BE2C (cell line): ENCODE data around the gene FZR1.

Experiments used
- DNase-seq: peaks from one replicate; pipeline ENCODE4 v3.0.0-alpha.2; 2020
- H3K27me3 ChIP-seq: fragments of 250-450 bp; sonication (Bioruptor Pico); 2 replicates; pipeline ENCODE4 v1.5.1; 2020; ENCODE audit warnings: mild to moderate bottlenecking
- H3K36me3 ChIP-seq: fragments of 250-450 bp; sonication (Bioruptor Pico); 2 replicates; pipeline ENCODE4 v1.5.1; 2020; ENCODE audit warnings: mild to moderate bottlenecking
- H3K4me1 ChIP-seq: fragments of 250-450 bp; sonication (Bioruptor Pico); 2 replicates; pipeline ENCODE4 v1.5.1; 2020
- H3K4me3 ChIP-seq: 2 replicates; pipeline ENCODE4 v1.5.1; 2011; ENCODE audit warnings: low read depth, low read length
- H3K9me3 ChIP-seq: fragments of 250-450 bp; sonication (Bioruptor Pico); 2 replicates; pipeline ENCODE4 v1.5.1; 2020
- TF ChIP-seq, protein P1 (sequence below): IDR thresholded peaks from 2 replicates; pipeline ENCODE4 v1.5.1; 2012; ENCODE audit warnings: mild to moderate bottlenecking, low read depth, low read length

The FZR1 gene

GRCh38 chr19:3575260-3575741 is 69.2 kb downstream of the FZR1 start:
- no peak overlapping the region for H3K4me3 ChIP-seq
- H3K27me3 ChIP-seq = no peaks in the 10 kb centered on the region
- no peak for DNase-seq
- H3K9me3 ChIP-seq = no peaks in the 10 kb centered on the region
- TF ChIP-seq, protein P1, sequence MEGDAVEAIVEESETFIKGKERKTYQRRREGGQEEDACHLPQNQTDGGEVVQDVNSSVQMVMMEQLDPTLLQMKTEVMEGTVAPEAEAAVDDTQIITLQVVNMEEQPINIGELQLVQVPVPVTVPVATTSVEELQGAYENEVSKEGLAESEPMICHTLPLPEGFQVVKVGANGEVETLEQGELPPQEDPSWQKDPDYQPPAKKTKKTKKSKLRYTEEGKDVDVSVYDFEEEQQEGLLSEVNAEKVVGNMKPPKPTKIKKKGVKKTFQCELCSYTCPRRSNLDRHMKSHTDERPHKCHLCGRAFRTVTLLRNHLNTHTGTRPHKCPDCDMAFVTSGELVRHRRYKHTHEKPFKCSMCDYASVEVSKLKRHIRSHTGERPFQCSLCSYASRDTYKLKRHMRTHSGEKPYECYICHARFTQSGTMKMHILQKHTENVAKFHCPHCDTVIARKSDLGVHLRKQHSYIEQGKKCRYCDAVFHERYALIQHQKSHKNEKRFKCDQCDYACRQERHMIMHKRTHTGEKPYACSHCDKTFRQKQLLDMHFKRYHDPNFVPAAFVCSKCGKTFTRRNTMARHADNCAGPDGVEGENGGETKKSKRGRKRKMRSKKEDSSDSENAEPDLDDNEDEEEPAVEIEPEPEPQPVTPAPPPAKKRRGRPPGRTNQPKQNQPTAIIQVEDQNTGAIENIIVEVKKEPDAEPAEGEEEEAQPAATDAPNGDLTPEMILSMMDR = 0 out of 2 replicates have a peak, but pooled peaks have one; percentile 19
- peaks cover 7% of the 10 kb centered on the region; the same call in 1 of the 2 replicates for H3K36me3 ChIP-seq
- H3K4me1 ChIP-seq = peaks cover 12% of the 10 kb centered on the region

DNA sequence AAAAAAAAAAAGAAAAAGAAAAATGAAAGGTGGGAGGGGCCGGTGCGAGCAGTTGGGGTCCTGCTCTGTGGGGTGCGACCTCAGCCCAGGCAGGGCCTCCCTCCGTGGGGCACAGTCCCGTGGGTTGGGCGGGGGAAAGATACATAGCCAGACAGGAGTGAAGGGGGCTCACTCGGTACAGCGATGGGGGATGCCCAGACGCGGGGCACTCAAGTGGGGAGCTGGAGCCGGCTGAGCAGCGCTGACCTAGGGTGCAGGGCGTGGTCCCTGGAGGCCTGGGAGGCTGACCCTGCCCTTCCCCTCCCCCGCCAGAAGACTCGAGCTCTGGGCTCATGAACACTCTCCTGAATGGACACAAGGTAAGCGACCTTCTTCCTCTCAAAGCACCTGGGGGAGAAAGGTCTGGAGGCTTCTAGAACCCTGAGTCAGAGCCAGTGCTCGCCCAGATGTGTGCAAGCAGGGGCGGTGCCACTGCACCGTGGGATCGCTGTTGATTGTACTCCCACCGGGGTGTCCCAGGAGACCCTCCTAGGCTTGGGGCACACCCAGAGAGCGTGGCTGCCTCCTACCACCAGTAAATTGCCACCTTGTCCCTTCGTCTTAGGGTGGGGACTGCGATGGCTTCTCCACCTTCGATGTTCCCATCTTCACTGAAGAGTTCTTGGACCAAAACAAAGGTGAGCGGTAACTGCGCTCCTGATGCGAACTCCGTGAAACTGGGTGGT is 70.0 kb downstream of the FZR1 start:
- no peaks in the 10 kb centered on the region for H3K9me3 ChIP-seq
- TF ChIP-seq, protein P1 = no peak
- peak overlapping the region; percentile 53 for H3K4me3 ChIP-seq

DNA sequence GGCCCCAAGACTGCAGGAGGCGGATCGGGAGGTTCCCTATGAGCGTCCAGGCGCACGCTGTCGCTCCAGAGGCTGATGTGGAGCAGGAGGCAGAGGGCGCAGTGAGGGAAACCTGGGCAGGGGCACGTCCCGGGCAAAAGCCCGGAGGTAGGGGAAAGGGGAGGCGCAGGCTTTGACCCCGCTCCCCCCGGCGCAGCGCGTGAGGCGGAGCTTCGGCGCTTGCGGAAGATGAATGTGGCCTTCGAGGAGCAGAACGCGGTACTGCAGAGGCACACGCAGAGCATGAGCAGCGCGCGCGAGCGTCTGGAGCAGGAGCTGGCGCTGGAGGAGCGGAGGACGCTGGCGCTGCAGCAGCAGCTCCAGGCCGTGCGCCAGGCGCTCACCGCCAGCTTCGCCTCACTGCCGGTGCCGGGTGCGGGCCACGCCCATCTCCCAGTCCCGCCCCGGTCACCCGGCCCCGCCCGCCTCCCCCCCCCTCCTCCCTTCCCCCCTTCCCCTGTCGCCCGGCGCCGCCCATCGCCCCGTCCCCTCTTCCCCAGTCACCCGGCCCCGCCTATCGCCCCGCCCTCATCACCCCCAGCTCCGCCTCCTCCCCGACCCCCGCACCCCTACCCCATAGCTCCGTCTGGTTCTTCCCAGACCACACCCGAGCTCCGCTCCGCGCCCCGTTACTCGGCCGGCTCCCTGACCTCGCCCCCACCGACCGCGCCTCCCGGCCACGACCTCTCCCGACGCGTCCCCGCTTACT is 70.8 kb downstream of the FZR1 start:
- TF ChIP-seq, protein P1 = no peak
- Histone ChIP-seq H3K9me3 (no peaks in the 10 kb centered on the region), H3K36me3 (peaks cover 7% of the 10 kb centered on the region; the same call in 1 of the 2 replicates), H3K4me1 (peaks cover 14% of the 10 kb centered on the region), H3K27me3 (no peaks in the 10 kb centered on the region), H3K4me3 (peak overlapping the region; percentile 53)
- DNase-seq = peak; percentile 89

More for the DNA sequence above, 70.0 kb downstream of the FZR1 start:
- Histone ChIP-seq H3K27me3 (no peaks in the 10 kb centered on the region), H3K4me1 (peaks cover 14% of the 10 kb centered on the region), H3K36me3 (peaks cover 7% of the 10 kb centered on the region; the same call in 1 of the 2 replicates)
- no peak for DNase-seq

GRCh38 chr19:3577723-3578344 is 71.7 kb downstream of the FZR1 start:
- no peak for DNase-seq
- Histone ChIP-seq H3K27me3 (no peaks in the 10 kb centered on the region), H3K4me1 (peaks cover 10% of the 10 kb centered on the region), H3K4me3 (no peak overlapping the region), H3K9me3 (no peaks in the 10 kb centered on the region), H3K36me3 (peaks cover 7% of the 10 kb centered on the region; the same call in 1 of the 2 replicates)
- TF ChIP-seq, protein P1 = no peak

DNA sequence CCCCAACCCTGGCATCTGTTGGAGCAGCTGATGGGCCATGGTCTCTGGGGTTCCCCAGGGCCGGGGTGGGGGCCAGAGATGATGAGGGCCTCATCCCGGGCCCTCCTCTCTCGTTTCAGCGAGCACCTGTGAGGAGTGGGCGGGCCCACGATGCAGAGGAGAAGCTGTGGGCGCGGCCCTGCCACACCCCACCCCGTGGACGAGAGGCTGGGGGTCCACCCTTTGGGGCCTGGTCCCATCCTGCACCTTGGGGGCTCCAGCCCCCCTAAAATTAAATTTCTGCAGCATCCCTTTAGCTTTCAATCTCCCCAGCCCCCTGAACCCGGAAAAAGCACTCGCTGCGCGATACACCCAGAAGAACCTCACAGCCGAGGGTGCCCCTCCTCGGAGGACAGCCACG is 72.3 kb downstream of the FZR1 start:
- no peaks in the 10 kb centered on the region for H3K9me3 ChIP-seq
- no peak overlapping the region for H3K4me3 ChIP-seq
- peaks cover 7% of the 10 kb centered on the region; the same call in 1 of the 2 replicates for H3K36me3 ChIP-seq

More for the DNA sequence above, 72.3 kb downstream of the FZR1 start:
- peaks cover 3% of the 10 kb centered on the region for H3K27me3 ChIP-seq
- no peak for DNase-seq
- TF ChIP-seq, protein P1 = no peak
- peaks cover 10% of the 10 kb centered on the region for H3K4me1 ChIP-seq
